Islet of Langerhans (tissue), 1 donor: ENCODE data around the gene SYDE1.
"Not testable (repeated sequence)": the region's sequence is repeated elsewhere in the genome, so short reads cannot be mapped to it uniquely, and the experiment has no call there.

ENCODE experiments used
- FAIRE-seq: peaks from one replicate; lab custom pipeline; 2011; peaks lifted over from hg19 to GRCh38; lab: Jason Lieb, UNC

SYDE1 gene, protein sequence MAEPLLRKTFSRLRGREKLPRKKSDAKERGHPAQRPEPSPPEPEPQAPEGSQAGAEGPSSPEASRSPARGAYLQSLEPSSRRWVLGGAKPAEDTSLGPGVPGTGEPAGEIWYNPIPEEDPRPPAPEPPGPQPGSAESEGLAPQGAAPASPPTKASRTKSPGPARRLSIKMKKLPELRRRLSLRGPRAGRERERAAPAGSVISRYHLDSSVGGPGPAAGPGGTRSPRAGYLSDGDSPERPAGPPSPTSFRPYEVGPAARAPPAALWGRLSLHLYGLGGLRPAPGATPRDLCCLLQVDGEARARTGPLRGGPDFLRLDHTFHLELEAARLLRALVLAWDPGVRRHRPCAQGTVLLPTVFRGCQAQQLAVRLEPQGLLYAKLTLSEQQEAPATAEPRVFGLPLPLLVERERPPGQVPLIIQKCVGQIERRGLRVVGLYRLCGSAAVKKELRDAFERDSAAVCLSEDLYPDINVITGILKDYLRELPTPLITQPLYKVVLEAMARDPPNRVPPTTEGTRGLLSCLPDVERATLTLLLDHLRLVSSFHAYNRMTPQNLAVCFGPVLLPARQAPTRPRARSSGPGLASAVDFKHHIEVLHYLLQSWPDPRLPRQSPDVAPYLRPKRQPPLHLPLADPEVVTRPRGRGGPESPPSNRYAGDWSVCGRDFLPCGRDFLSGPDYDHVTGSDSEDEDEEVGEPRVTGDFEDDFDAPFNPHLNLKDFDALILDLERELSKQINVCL

DNA sequence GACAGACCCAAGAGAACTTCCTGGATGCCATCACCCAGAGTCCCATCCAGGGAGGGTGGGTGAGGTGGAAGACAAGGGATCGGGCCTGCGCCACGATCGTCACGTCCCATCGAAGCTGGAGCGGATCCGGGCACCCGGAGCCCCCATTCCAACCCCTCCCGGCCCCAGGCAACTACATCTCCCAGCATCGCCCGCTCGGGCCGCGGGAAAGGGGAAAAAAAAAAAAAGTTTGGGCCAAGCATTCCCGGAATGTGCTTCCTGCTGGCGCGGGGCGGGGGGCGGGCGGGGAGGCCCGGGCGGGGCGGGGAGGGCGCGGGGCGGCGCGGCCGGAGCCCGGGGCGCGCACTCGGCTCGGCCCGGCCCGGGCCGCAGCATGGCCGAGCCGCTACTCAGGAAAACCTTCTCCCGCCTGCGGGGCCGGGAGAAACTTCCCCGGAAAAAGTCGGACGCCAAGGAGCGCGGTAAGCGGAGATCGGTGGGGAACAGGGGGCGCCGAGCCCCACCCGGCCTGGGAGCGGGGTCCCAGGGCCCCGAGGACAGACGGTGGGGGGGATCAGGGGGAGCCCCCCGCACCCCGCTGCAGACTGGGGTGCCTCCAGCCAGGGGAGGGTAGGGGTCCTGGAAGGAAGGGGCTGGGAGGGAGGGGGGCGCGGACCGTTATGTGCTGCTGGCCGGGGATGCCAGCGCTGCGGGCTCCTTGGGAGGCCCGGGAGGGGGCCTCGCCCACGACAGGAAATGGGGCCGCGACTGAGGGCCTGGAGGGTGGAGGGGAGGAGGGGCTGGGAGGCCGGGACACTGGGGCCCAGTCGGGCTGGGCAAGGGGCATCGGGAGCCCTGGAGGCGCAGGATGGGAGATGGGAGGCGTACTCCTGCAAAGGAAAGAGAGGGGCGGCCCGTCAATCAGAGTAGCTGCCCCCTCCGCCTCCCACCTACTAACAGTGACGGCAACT, at the start of gene SYDE1:
Gene SYDE1 (plus strand): TSS at position 341 of the 950 bp plus-strand sequence. CDS start 33 bp downstream, at position 374.
- no peak for FAIRE-seq

DNA sequence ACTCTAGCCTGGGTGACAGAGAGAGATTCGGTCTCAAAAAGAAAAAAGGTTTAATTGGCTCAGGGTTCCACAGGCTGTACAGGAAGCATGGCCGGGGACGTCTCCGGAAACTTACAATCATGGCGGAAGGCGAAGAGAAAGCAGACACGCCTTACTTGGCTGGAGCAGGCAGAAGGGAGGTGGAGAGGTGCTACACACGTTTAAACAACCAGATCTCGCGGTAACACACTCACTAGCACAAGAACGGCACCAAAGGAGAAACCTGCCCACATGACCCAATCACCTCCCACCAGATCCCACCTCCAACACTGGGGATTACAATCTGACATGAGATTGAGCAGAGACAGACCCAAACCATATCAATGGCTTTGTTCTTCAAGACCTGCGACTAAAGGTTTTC, 45.2 kb upstream of the SYDE1 start:
- FAIRE-seq, result no peak

DNA sequence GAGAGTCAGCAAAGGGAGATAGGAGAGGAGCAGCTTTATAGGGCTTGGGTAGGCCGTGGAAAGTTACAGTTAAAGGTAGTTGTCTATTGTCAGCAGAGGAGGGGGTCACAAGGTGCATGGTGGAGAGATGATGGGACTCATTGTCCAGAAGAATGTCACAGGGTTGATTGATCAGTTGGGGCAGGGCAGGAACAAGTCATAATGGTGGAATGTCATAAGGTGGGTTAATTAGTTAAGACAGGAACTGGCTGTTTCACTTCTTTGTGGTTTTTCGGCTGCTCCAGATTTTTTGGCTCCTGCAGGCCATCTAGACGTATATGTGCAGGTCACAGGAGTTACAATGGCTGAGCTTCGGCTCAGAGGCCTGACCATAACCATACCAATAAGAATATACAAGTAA, 36.8 kb upstream of the SYDE1 start:
- not testable (repeated sequence) for FAIRE-seq

DNA sequence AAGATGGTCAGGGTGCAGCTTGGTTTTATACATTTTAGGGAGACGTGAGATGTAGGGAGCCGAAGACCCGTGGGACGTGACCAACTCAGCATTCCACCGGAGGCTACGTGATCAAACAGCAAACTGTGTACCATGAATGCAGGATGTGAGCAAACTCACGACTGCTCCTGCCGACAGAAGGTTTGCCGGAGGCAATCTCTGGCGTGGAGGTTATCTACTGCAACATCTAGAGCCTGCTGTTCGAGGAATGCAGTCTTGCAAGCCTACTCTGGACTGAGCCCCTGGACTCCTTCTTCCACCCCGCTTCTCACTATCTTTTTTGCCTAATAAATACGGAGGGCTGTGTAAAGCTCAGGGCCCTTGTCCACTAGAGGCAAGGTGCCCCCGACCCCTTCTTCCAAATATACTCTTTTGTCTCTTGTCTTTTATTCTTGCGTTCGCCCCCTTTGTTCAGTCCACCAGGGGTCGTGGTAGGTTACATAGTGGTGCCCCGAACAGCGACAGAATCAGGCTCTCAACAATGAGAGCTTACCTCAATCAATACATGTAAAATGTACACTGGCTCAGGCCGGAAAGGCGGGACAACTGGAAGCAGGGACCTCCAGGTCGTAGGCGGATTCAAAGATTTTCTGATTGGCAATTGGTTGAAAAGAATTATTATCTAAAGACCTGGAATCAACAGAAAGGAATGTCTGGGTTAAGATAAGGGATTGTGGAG, 34.1 kb upstream of the SYDE1 start:
- FAIRE-seq, result no peak

DNA sequence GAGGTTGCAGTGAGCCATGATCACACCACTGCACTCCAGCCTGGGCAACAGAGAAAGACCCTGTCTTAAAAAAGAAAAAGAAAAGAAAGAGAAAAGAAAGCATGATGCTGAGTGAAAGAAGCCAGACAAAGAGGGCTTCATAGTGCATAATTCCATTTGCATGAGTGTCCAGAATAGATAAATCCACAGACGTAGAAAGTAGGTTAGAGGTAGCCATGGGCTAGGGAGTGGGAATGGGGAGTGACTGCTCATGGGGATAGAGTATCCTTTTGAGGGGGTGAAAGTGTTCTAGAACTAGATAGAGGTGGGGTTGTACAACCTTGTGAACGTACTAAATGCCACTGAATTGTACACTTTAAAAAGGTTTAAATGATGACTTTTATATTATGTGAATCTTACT, 32.8 kb upstream of the SYDE1 start:
- no peak for FAIRE-seq

DNA sequence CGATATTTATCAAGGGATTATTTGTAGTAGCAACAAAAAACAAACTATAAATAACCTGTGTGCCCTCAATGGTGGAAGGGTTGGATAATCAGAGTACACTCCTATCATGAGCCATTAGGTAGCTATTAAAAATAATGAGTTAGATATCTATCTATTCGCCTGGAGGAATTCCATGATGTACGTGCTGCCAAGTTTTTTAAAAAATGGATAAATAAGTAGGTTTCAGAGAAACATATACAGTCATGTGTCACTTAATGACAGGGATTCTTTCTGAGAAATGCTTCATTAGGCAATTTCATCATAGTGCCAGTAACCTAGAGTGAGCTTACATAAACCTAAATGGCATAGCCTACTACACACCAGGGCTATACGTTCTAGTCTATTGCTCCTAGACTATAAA, 31.4 kb upstream of the SYDE1 start:
- no peak for FAIRE-seq

DNA sequence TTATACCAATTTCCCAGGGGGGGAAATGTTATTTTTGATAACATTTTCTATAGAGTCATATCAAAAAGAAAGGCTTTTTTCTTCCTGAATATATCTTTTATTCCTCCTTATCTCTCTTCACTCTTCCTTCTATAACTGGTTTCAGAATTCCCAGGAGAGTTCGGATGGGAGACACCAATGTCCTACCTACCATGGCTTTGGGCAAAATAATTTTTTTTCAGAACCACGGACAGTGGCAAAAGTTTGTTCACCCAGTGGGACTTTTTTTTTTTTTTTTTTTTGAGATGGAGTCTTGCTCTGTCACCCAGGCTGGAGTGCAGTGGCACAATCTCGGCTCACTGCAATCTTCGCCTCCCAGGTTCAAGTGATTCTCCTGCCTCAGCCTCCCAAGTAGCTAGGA, 27.2 kb upstream of the SYDE1 start:
- FAIRE-seq, result not testable (repeated sequence)

DNA sequence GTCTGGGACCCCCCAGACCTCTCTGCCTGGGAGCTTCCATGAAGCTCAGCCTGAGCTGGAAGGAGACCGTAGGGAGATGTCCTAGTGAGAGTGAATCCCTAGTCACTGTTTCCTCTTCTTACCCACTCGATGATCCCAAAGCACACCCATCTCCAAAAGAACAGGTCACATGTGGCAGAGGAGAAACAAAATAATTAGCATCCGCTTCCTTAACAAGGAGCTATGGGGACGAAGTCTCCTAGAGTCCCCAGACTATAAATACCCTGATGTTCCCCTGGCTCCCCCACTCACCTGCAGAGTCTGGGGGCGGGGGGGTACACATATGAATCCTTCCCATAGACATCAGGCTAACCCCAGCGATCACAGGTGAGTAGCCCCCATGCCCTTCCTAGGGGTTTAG, 25.3 kb upstream of the SYDE1 start, which contains the start of gene OR1I1:
Gene OR1I1 (plus strand): TSS at position 301 of the 400 bp plus-strand sequence. CDS start 4,855 bp downstream, outside the sequence.
- no peak for FAIRE-seq

DNA sequence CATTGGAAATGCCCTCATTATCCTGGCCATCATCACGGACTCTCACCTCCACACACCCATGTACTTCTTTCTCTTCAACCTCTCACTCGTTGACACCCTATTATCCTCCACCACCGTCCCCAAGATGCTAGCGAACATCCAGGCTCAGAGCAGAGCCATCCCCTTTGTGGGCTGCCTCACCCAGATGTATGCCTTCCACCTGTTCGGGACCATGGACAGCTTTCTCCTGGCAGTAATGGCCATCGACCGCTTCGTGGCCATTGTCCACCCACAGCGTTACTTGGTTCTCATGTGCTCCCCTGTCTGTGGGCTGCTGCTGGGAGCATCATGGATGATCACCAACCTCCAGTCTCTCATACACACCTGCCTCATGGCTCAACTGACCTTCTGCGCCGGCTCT, 20.0 kb upstream of the SYDE1 start:
- no peak for FAIRE-seq

DNA sequence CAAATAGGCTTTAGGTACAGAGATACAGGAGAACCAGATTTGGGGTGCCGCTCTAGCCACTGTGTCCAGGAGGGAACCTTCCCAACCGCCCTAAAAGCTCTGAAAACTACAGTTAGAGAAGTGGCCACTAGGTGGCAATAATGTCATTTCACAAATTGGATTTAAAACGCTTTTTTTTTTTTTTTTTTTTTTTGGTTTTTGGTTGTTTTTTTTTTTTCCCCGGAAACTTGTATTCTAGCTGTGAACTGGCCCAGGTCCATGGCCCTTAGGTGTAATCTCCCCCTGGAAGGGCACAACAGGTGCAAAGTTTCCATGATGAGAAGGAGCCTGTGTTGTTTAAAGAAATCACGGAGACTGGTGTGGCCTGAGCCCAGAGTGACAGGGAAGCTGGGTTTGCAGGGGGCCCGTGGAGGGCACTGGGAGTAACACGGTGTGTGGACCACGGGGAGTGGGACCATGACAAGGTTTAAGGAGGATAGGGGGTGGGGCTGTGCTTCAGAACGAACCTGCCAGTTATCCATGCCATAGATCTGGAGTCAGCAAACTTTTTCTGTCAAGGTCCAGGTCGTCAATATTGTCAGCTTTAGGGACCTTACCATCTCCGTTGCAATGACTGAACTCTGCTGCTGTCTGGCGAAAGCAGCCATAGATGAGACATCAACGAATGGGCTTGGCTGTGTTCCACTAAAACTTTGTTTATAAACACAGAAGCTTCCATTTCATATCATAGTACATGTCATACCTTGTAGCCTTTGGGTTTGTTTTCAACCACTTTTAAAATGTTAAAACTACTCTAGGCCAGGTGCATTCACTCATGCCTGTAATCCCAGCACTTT, 15.1 kb upstream of the SYDE1 start:
- peak; percentile 61 for FAIRE-seq

DNA sequence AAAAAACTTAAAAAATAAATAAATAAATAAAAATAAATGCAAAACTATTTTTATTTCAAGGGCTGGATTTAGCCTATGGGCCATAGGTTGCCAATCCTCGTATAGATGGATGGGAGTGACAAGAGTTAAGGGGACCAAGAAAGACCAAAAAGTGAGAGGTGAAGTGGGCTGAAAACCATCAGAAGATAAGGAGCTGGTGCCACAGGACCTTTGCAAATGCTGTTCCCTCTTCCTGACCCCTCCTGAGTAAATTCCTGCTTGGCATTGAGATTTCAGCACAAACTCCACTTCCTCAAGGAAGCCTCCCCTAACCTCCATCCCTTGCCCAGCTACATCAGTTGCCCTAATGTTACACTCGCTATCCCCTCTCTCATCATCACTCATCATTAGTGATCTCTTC, 14.2 kb upstream of the SYDE1 start:
- FAIRE-seq, result no peak

DNA sequence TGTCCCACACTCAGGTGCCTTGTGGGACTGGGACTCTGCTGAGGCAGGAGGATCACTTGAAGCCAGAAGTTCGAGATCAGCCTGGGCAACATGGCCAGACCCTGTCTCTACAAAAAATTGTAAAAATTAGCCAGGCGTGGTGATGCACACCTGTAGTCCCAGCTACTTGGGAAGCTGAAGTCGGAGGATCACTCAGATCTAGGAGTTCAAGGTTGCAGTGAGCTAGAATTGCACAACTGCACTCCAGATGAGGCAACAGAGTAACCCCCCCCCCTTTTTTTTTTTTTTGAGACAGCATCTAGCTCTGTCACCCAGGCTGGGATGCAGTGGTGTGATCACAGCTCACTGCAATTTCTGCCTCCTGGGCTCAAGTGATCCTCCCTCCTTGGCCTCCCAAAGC, 11.0 kb upstream of the SYDE1 start:
- no peak for FAIRE-seq

DNA sequence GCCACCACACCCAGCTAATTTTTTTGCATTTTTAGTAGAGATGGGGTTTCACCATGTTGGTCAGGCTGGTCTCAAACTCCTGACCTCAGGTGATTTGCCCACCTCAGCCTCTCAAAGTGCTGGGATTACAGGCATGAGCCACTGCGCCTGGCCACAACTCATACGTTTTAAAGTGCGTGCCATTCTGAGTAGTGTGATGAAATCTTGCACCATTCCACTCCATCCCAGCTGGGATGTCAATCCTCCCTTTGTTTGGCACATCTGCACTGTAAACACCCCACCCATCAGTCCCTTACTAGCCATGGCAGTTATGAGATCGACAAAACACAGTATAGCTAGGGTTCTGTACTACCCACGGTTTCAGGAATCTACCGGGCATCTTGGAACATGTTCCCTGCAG, 9.2 kb upstream of the SYDE1 start:
- not testable (repeated sequence) for FAIRE-seq

DNA sequence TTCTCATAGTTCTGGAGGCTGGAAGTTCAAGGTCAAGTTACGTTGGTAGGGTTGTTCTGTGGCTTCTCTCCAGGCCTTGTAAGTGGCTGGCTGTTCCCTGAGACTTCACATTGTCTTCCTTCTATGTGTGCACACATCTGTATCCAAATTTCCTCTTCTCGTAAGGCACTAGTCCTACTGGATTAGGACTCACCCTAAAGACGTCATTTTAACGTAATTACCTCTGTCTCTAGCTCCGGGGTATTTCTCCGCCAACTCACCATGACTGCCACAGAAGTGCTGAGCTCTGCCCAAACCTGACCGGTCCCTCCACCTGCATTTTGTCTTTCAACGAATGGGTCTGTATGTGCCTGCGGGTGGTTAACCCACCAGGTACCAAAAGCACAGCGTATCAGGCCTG, 8.7 kb upstream of the SYDE1 start:
- no peak for FAIRE-seq

DNA sequence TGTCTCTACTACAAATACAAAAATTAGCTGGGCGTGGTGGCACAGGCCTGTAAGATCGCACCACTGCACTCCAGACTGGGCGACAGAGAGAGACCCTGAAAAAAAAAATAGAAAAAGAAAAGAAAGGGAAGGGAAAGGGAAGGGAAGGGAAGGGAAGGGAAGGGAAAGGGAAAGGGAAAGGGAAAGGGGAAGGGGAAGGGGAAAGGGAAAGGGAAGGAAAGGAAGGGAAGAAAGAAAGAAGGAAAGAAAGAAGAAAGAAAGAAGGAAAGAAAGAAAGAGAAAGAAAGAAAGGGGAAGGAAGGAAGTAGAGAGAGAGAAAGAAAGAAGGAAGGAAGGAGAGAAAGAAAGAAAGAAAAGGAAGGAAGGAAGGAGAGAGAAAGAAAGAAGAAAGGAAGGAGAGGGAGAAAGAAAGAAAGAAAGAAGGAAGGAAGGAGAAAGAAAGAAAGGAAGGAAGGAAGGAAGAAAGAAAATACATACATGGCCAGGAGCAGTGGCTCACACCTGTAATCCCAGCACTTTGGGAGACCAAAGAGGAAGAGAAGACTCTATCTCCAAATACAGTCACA, 8.1 kb upstream of the SYDE1 start:
- FAIRE-seq, result no peak

DNA sequence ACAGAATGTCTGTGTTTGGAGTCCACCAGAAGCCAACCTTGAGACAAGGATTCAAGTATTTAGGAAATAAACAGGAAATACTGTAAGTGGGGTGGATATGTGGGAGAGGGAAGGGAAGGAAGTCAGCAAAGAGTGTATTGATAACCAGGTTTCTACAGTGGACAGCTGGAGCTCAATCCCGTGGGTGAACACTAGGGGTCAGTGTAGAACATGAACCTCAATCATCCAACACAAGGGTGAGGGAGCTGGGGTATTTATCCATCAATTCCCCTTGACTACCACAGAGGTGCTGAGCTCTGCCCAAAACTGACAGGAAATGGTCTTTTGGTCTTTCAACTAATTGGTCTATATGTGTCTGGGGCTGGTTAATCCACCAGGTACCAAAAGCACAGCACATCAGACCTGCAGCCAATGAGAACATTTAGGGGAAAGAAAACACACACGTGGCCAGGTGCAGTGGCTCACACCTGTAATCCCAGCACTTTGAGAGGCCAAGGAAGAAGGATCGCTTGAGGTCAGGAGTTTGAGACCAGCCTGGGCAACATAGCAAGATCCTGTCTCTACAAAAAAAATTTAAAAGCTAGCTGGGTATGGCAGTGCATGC, 5.6 kb upstream of the SYDE1 start:
- no peak for FAIRE-seq

DNA sequence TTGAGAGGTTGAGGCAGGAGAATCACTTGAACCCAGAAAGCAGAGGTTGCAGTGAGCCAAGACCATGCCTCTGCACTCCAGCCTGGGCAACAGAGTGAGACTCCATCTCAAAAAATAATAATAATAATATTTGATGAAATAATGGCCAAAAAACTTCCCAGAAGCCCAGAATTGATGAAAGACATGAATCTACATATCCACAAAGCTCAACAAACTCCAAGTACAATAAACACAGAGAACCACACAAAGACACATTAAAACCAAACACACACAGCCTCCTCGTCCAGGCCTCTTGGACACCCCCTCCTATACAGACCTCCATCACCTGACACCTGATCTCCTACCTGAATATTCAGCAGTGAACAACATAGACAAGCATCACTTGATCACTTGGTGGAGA, 3.2 kb upstream of the SYDE1 start:
- no peak for FAIRE-seq

DNA sequence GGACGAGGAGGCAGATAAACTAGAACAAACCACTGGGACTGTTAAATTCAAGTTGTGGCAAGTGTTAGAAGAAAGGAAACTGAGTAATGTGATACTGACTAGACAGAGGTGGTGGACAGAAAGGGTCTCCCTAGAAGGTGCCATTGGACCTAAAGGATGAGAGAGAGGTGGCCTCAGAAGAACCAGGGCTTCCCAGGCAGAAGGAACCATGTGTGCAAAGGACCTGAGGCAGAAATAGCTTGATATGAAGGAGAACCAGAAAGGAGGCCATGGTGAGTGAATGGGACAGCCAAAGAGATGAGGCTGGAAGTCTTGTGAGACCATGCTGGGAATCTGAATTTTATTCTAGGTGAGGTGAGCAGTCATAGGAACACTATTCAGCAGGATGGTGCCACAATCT, 2.8 kb upstream of the SYDE1 start:
- FAIRE-seq, result no peak

DNA sequence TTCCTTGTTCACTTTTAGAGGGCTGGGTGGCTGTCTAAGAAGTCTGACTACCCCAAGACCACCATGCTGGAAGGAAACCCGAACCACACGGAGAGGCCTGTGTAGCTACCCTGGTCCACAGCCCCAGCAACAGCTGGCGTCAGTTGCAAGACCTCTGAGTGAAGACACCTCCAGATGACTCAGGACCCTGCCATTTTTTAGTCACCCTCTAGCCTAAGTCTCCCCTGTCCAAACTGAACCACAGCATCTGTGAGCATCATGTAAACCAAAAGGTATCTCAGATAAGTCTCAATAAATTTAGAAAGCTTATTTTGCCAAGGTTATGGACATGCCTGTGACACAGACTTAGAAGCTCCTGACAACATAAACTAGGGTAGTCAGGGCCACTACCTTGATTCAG, 2.2 kb upstream of the SYDE1 start:
- FAIRE-seq, result no peak
